Fibroblast of lung (primary cell): ENCODE results near the gene AFTPH. TPM values are rescaled to one million over a fixed set of nuclear protein-coding genes. Genes with fewer than 3 reads are reported as not detected.
A peak's percentile ranks its signal among the peaks of the same experiment; 100 is the strongest.

ENCODE experiments used
- DNase-seq, 2 donors: peaks; one replicate each; pipeline versions ENCODE4 v3.0.0 to v3.0.0-alpha.2; 2010; ENCODE audit warnings: low read depth in 2 of 2
- H2AFZ ChIP-seq: 2 replicates; pipeline ENCODE4 v1.5.1; 2012; ENCODE audit warnings: low read length, control low read depth, inconsistent platforms
- H3K27ac ChIP-seq: 2 replicates; pipeline ENCODE4 v1.5.1; 2011; ENCODE audit warnings: low read length, control low read depth; ENCODE audit not compliant: insufficient read depth
- H3K27me3 ChIP-seq: 2 replicates; pipeline ENCODE4 v1.5.1; 2011; ENCODE audit warnings: mild to moderate bottlenecking, low read length; ENCODE audit not compliant: control insufficient read depth, insufficient read depth
- H3K36me3 ChIP-seq: 2 replicates; pipeline ENCODE4 v1.5.1; 2011; ENCODE audit warnings: low read length; ENCODE audit not compliant: control insufficient read depth, insufficient read depth
- H3K4me1 ChIP-seq: 2 replicates; pipeline ENCODE4 v1.5.1; 2011; ENCODE audit warnings: low read length; ENCODE audit not compliant: control insufficient read depth, insufficient read depth; ENCODE audit errors: extremely low read depth
- H3K4me2 ChIP-seq: 2 replicates; pipeline ENCODE4 v1.5.1; 2011; ENCODE audit warnings: low read length, control low read depth; ENCODE audit not compliant: insufficient read depth; ENCODE audit errors: extremely low read depth
- H3K4me3 ChIP-seq, 4 experiments: fragments of 200-600 bp in 1 of 4; sonication (generic) in 1 of 4; replicated peaks in 1 of 4; 2 replicates each; pipeline ENCODE4 v1.5.1; 2011 to 2016; ENCODE audit warnings: low read length in 4 of 4, low read depth in 3 of 4, mild to moderate bottlenecking in 3 of 4, control low read depth in 2 of 4, inconsistent platforms in 1 of 4, mixed read lengths in 1 of 4; ENCODE audit not compliant: insufficient read depth in 1 of 4; ENCODE audit errors: control extremely low read depth in 1 of 4
- H3K79me2 ChIP-seq: 2 replicates; pipeline ENCODE4 v1.5.1; 2012; ENCODE audit warnings: mild to moderate bottlenecking, low read length, inconsistent platforms; ENCODE audit not compliant: control insufficient read depth, insufficient read depth
- H3K9ac ChIP-seq: 2 replicates; pipeline ENCODE4 v1.5.1; 2011; ENCODE audit warnings: mild to moderate bottlenecking, low read length, control low read depth; ENCODE audit not compliant: insufficient read depth
- H3K9me3 ChIP-seq: 2 replicates; pipeline ENCODE4 v1.5.1; 2012; ENCODE audit warnings: low read depth, low read length; ENCODE audit not compliant: control insufficient read depth, insufficient read depth
- H4K20me1 ChIP-seq: 2 replicates; pipeline ENCODE4 v1.5.1; 2011; ENCODE audit warnings: low read length; ENCODE audit not compliant: control insufficient read depth, insufficient read depth; ENCODE audit errors: extremely low read depth
- EZH2 ChIP-seq: IDR thresholded peaks from 2 replicates; pipeline ENCODE4 v1.5.1; 2012; ENCODE audit warnings: low read length, control low read depth, mild to moderate bottlenecking; ENCODE audit errors: missing control alignments
- polyA plus RNA-seq, 2 donors: library from polyadenylated mRNA; depleted of rRNA in 1 of 2; stranded (reverse) in 1 of 2; unstranded in 1 of 2; fragments of >200 nt; gene quantifications; 2 replicates each; pipeline ENCODE4 v1.2.1, GENCODE V29; 2011 to 2012; ENCODE audit warnings: missing spikeins in 1 of 2
- total RNA-seq: library from RNA; depleted of rRNA; stranded (reverse); fragments of >200 nt; gene quantifications from 2 replicates; pipeline ENCODE4 v1.2.1, GENCODE V29; 2014
- TF ChIP-seq, protein P1 (sequence below), 2 donors: IDR thresholded peaks in 1 of 2; conservative IDR thresholded peaks in 1 of 2; 1 replicate in 1 of 2; 2 replicates in 1 of 2; pipeline ENCODE4 v1.5.1; 2011 to 2012; ENCODE audit warnings: low read length in 2 of 2, control low read depth in 1 of 2, inconsistent platforms in 1 of 2, low read depth in 1 of 2, mild to moderate bottlenecking in 1 of 2

The AFTPH gene
- total and polyA plus RNA-seq, 2 donors (not counting 1 experiment from before 2014, with no cell fraction given): 15.8 to 43.3 TPM

- no peak overlapping the region for H2AFZ ChIP-seq
- H3K36me3 ChIP-seq: no peaks in the 10 kb centered on the region
- TF ChIP-seq EZH2: no peak
- TF ChIP-seq, protein P1, sequence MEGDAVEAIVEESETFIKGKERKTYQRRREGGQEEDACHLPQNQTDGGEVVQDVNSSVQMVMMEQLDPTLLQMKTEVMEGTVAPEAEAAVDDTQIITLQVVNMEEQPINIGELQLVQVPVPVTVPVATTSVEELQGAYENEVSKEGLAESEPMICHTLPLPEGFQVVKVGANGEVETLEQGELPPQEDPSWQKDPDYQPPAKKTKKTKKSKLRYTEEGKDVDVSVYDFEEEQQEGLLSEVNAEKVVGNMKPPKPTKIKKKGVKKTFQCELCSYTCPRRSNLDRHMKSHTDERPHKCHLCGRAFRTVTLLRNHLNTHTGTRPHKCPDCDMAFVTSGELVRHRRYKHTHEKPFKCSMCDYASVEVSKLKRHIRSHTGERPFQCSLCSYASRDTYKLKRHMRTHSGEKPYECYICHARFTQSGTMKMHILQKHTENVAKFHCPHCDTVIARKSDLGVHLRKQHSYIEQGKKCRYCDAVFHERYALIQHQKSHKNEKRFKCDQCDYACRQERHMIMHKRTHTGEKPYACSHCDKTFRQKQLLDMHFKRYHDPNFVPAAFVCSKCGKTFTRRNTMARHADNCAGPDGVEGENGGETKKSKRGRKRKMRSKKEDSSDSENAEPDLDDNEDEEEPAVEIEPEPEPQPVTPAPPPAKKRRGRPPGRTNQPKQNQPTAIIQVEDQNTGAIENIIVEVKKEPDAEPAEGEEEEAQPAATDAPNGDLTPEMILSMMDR (conservative IDR thresholded peaks at IDR 0.05 in 1 of 2, IDR thresholded peaks at IDR 0.05 in 1 of 2; ENCODE audit: low read depth in 1 of 2, low read length in 2 of 2): no peak
Observed at GRCh38 chr2:64586054-64586453, 61.9 kb downstream of the AFTPH start.

DNA sequence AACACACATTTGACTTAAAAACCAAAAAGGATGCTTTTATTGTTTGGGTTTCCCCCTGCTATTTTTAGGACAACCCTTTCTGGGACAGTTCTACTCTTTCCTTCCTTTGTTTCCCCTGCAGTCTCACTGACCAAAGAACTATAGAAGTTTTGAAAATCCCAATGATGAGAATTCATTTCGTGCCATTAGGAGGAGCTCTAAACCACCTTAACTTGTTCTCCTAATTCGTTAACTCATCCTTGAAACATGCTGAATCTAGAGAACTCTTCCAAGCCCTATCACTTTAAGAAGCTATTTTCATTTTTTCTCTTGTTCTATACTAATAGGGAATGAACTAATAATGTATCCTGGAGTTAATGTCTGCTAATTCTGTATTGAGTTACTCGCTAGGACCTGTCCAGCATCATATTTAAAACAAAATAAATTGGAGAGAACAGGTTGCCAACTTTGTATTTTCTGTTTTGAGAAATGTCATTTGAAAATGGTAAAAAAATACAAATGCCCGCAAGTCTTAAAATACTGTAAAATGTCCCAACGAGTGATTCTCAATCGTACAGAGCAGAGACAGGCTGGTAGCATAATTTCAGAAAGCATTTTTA is 62.9 kb downstream of the AFTPH start:
- Histone ChIP-seq H4K20me1 (no peaks in the 10 kb centered on the region), H3K4me1 (no peaks in the 10 kb centered on the region), H3K4me3 (no peak overlapping the region), H3K4me2 (no peak overlapping the region), H2AFZ (no peak overlapping the region), H3K36me3 (no peaks in the 10 kb centered on the region), H3K27ac (no peak overlapping the region), H3K27me3 (no peaks in the 10 kb centered on the region), H3K9ac (no peak overlapping the region), H3K79me2 (no peaks in the 10 kb centered on the region), H3K9me3 (no peaks in the 10 kb centered on the region)
- peak; percentile 54 to 74 for DNase-seq
- TF ChIP-seq, protein P1 (conservative IDR thresholded peaks at IDR 0.05 in 1 of 2, IDR thresholded peaks at IDR 0.05 in 1 of 2; ENCODE audit: low read depth in 1 of 2, low read length in 2 of 2): peak; percentile 51 to 67
- no peak for TF ChIP-seq EZH2

More at GRCh38 chr2:64586054-64586453, 61.9 kb downstream of the AFTPH start:
- Histone ChIP-seq H3K4me3 (no peak overlapping the region), H3K27me3 (no peaks in the 10 kb centered on the region), H4K20me1 (no peaks in the 10 kb centered on the region), H3K4me2 (no peak overlapping the region), H3K79me2 (no peaks in the 10 kb centered on the region), H3K9me3 (no peaks in the 10 kb centered on the region), H3K9ac (no peak overlapping the region), H3K27ac (no peak overlapping the region), H3K4me1 (no peaks in the 10 kb centered on the region)
- DNase-seq: no peak

GRCh38 chr2:64587561-64587960 is 63.4 kb downstream of the AFTPH start:
- no peak overlapping the region for H3K27ac ChIP-seq
- no peak overlapping the region for H3K9ac ChIP-seq
- H3K79me2 ChIP-seq: no peaks in the 10 kb centered on the region
- no peaks in the 10 kb centered on the region for H3K36me3 ChIP-seq
- no peaks in the 10 kb centered on the region for H3K4me1 ChIP-seq
- DNase-seq: no peak
- TF ChIP-seq, protein P1 (conservative IDR thresholded peaks at IDR 0.05 in 1 of 2, IDR thresholded peaks at IDR 0.05 in 1 of 2; ENCODE audit: low read depth in 1 of 2, low read length in 2 of 2): no peak
- TF ChIP-seq EZH2: no peak
- H3K4me2 ChIP-seq: no peak overlapping the region
- no peak overlapping the region for H3K4me3 ChIP-seq
- no peaks in the 10 kb centered on the region for H3K27me3 ChIP-seq
- H3K9me3 ChIP-seq: no peaks in the 10 kb centered on the region
- H4K20me1 ChIP-seq: no peaks in the 10 kb centered on the region
- H2AFZ ChIP-seq: no peak overlapping the region
